Adipocyte (in vitro differentiated cells): Measurements from ENCODE around the gene DNM2.

Experiments used
- DNase-seq: peaks from one replicate; pipeline ENCODE4 v3.0.0-alpha.2; 2015; ENCODE audit warnings: low read depth
- H3K27me3 ChIP-seq: replicated peaks from 2 replicates; pipeline ENCODE4 v1.7.0; 2013; ENCODE audit warnings: mild to moderate bottlenecking, low read length, moderate library complexity; ENCODE audit not compliant: control insufficient read depth, insufficient read depth
- H3K36me3 ChIP-seq: 2 replicates; pipeline ENCODE4 v1.7.0; 2013; ENCODE audit warnings: low read length, mild to moderate bottlenecking, moderate library complexity; ENCODE audit not compliant: control insufficient read depth, insufficient read depth, severe bottlenecking
- H3K4me1 ChIP-seq: 2 replicates; pipeline ENCODE4 v1.7.0; 2013; ENCODE audit warnings: mild to moderate bottlenecking, low read length, moderate library complexity; ENCODE audit not compliant: control insufficient read depth, insufficient read depth
- H3K4me3 ChIP-seq: 2 replicates; pipeline ENCODE4 v1.7.0; 2013; ENCODE audit warnings: mild to moderate bottlenecking, low read length, moderate library complexity
- H3K9ac ChIP-seq: 2 replicates; pipeline ENCODE4 v1.7.0; 2013; ENCODE audit warnings: mild to moderate bottlenecking, low read length, moderate library complexity
- H3K9me3 ChIP-seq: 2 replicates; pipeline ENCODE4 v1.7.0; 2013; ENCODE audit warnings: mild to moderate bottlenecking, low read length, moderate library complexity; ENCODE audit not compliant: control insufficient read depth

Gene DNM2

GRCh38 chr19:10712754-10713153 lies 5.1 kb upstream of the DNM2 start:
- H3K9me3 ChIP-seq: no peaks in the 10 kb centered on the region
- no peak overlapping the region for H3K9ac ChIP-seq
- no peaks in the 10 kb centered on the region for H3K27me3 ChIP-seq
- H3K4me1 ChIP-seq: no peaks in the 10 kb centered on the region
- peaks cover 24% of the 10 kb centered on the region for H3K36me3 ChIP-seq
- DNase-seq: no peak
- no peak overlapping the region for H3K4me3 ChIP-seq

GRCh38 chr19:10713317-10713716 lies 4.6 kb upstream of the DNM2 start:
- no peaks in the 10 kb centered on the region for H3K27me3 ChIP-seq
- H3K9me3 ChIP-seq: no peaks in the 10 kb centered on the region
- no peak for DNase-seq
- no peak overlapping the region for H3K9ac ChIP-seq
- H3K4me1 ChIP-seq: no peaks in the 10 kb centered on the region
- H3K36me3 ChIP-seq: peaks cover 22% of the 10 kb centered on the region
- H3K4me3 ChIP-seq: no peak overlapping the region

DNA sequence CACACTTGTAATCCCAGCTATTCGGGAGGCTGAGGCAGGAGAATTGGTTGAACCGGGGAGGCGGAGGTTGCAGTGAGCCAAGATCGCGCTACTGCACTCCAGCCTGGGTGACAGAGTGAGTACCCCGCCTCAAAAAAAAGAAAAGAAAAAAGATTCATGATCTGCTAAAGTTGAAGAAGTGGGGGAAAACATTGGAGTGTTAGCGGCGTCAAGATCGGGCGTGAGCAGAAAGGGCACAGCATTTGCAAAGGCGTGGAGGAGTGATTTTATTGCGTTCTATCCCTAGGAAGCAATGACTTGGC lies 874 bp upstream of the DNM2 start:
- no peaks in the 10 kb centered on the region for H3K9me3 ChIP-seq
- H3K9ac ChIP-seq: peak overlapping the region; percentile 68
- peak overlapping the region; percentile 61 for H3K4me3 ChIP-seq
- H3K36me3 ChIP-seq: peaks cover 11% of the 10 kb centered on the region
- H3K27me3 ChIP-seq: no peaks in the 10 kb centered on the region
- H3K4me1 ChIP-seq: peaks cover 20% of the 10 kb centered on the region
- DNase-seq: no peak

DNA sequence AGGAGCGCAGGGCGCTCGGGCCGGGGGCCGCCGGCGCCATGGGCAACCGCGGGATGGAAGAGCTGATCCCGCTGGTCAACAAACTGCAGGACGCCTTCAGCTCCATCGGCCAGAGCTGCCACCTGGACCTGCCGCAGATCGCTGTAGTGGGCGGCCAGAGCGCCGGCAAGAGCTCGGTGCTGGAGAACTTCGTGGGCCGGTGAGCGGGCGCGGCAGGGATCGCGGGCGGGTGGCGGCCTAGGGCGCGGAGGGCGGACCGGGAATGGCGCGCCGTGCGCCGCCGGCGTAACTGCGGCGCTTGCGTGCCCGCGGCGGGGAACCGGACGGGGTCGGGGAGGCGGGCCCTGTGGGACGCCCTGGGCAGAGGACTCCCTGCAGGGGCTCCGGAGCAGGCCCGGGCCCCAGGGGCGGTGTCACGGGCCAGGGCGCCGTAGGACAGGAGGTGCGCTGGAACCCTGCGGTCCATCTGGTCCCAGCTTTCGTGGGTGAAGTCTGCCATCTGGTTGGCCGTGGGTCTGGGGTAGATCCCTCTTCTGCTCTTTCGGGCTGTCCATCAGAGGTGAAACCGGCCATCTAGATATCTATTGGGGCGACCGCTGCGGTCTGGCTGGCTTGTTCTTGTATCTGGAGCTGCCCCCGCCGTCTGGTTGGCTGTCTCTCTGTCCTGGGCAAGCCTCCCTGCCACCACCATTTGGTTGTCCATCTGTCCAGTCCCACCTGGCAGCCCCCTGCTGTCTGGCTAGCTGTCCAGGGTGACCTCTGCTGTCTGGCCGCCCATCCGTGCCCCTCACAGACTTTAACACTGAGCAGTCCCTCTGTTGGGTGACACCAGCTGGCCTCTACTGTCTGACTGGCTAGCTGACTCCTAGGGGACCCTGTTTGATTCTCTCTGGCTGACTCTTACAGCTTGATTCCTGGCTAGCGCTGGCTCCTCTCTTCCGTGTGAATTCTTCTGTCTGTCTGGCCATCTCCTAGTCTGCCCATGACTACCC lies 622 bp downstream of the DNM2 start:
- Histone ChIP-seq H3K4me1 (peaks cover 20% of the 10 kb centered on the region), H3K9me3 (no peaks in the 10 kb centered on the region), H3K36me3 (peaks cover 4% of the 10 kb centered on the region), H3K4me3 (peak overlapping the region; percentile 94), H3K27me3 (no peaks in the 10 kb centered on the region), H3K9ac (peak overlapping the region; percentile 97)
- peak; percentile 79 for DNase-seq

- Histone ChIP-seq H3K9me3 (no peaks in the 10 kb centered on the region), H3K36me3 (no peaks in the 10 kb centered on the region), H3K4me3 (peak overlapping the region; percentile 94), H3K9ac (peak overlapping the region; percentile 97), H3K27me3 (no peaks in the 10 kb centered on the region), H3K4me1 (peaks cover 23% of the 10 kb centered on the region)
- DNase-seq: peak; percentile 15
Measured at GRCh38 chr19:10719466-10719961, 1.6 kb downstream of the DNM2 start.

GRCh38 chr19:10720607-10721125 lies 2.8 kb downstream of the DNM2 start:
- DNase-seq: no peak

GRCh38 chr19:10723591-10723990 lies 5.7 kb downstream of the DNM2 start:
- H3K4me3 ChIP-seq: no peak overlapping the region
- no peaks in the 10 kb centered on the region for H3K36me3 ChIP-seq
- no peak for DNase-seq
- H3K9ac ChIP-seq: no peak overlapping the region
- peaks cover 33% of the 10 kb centered on the region for H3K4me1 ChIP-seq
- H3K27me3 ChIP-seq: no peaks in the 10 kb centered on the region
- no peaks in the 10 kb centered on the region for H3K9me3 ChIP-seq

More at GRCh38 chr19:10720607-10721125, 2.8 kb downstream of the DNM2 start:
- Histone ChIP-seq H3K36me3 (no peaks in the 10 kb centered on the region), H3K9me3 (no peaks in the 10 kb centered on the region), H3K4me1 (peaks cover 33% of the 10 kb centered on the region), H3K4me3 (no peak overlapping the region), H3K27me3 (no peaks in the 10 kb centered on the region), H3K9ac (no peak overlapping the region)

DNA sequence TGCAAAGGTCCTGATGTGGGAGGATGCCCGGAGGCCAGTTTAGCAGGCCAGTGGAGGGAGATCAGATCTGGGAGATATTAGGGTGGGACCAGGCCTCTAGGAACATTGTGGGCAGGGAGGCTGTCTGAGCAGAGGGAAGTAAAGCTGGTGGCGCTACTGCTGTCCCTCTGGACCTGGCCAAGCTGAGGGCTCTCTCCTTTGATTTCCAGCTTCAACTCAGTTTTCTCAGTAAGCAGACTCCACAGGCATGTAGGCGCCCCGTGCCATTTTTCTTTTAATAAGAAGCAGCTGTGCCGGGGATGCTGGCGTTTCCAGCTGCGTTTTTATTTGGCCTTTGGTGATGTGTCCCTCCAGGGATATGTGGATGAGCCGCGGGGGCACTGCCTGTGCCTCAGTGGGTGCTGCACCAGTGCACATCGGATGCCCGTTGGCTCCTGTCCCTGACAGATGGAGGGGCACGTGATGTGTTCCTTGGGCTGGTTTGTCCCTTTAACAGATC lies 6.7 kb downstream of the DNM2 start:
- peak overlapping the region; percentile 33 for H3K9ac ChIP-seq
- peak; percentile 84 for DNase-seq
- no peaks in the 10 kb centered on the region for H3K9me3 ChIP-seq
- H3K4me3 ChIP-seq: peak overlapping the region; percentile 56
- H3K36me3 ChIP-seq: no peaks in the 10 kb centered on the region
- H3K4me1 ChIP-seq: peaks cover 25% of the 10 kb centered on the region
- H3K27me3 ChIP-seq: no peaks in the 10 kb centered on the region

GRCh38 chr19:10725415-10725814 lies 7.5 kb downstream of the DNM2 start:
- H3K4me3 ChIP-seq: no peak overlapping the region
- no peaks in the 10 kb centered on the region for H3K27me3 ChIP-seq
- H3K9ac ChIP-seq: no peak overlapping the region
- no peak for DNase-seq
- H3K36me3 ChIP-seq: no peaks in the 10 kb centered on the region
- H3K4me1 ChIP-seq: peaks cover 19% of the 10 kb centered on the region
- H3K9me3 ChIP-seq: no peaks in the 10 kb centered on the region

DNA sequence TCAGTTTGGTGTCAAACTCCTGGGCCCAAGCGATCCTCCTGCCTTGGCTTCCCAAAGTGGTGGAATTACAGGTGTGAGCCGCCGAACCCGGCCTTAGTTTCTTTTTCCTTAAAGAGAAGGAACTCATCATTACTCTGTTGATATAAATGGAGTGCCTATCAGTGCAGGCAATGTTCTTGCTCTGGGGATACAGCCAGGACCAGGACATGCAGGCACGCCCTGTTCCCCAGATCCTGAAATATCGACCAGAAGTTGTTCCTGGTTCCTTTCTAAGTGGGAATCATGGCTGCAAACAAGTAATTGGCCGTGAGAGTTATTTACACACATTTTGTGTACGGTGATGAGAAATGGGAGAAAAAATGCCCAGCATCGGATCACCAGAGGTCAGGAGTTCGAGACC lies 8.4 kb downstream of the DNM2 start:
- H3K27me3 ChIP-seq: no peaks in the 10 kb centered on the region
- H3K9ac ChIP-seq: no peak overlapping the region
- H3K36me3 ChIP-seq: no peaks in the 10 kb centered on the region
- no peak overlapping the region for H3K4me3 ChIP-seq
- peaks cover 13% of the 10 kb centered on the region for H3K4me1 ChIP-seq
- no peaks in the 10 kb centered on the region for H3K9me3 ChIP-seq
- DNase-seq: no peak

GRCh38 chr19:10727685-10728201 lies 9.9 kb downstream of the DNM2 start:
- DNase-seq: no peak
- Histone ChIP-seq H3K27me3 (no peaks in the 10 kb centered on the region), H3K4me3 (no peak overlapping the region), H3K9me3 (no peaks in the 10 kb centered on the region), H3K9ac (no peak overlapping the region), H3K4me1 (peaks cover 13% of the 10 kb centered on the region), H3K36me3 (no peaks in the 10 kb centered on the region)
